SK-N-MC (cell line): ENCODE measurements around the gene TASP1.
A peak's percentile ranks its signal among the peaks of the same experiment; 100 is the strongest.

Source experiments
- DNase-seq: peaks from one replicate; pipeline ENCODE4 v3.0.0-alpha.2; 2011; ENCODE audit warnings: low read depth, low spot score
- H3K27ac ChIP-seq: fragments of 200-600 bp; sonication (generic); 2 replicates; pipeline ENCODE4 v1.5.1; 2016; ENCODE audit warnings: mixed run types
- H3K36me3 ChIP-seq: fragments of 200-600 bp; sonication (generic); 2 replicates; pipeline ENCODE4 v1.6.1; 2017; ENCODE audit warnings: antibody characterized with exemption, low read length, mixed read lengths; ENCODE audit not compliant: insufficient read depth
- H3K4me3 ChIP-seq: fragments of 200-600 bp; sonication (generic); 2 replicates; pipeline ENCODE4 v1.5.1; 2016
- H3K9ac ChIP-seq: fragments of 200-600 bp; sonication (generic); 2 replicates; pipeline ENCODE4 v1.8.0; 2017; ENCODE audit warnings: mixed run types, mixed read lengths; ENCODE audit not compliant: insufficient read length
- H3K9me3 ChIP-seq: fragments of 200-600 bp; sonication (generic); 2 replicates; pipeline ENCODE4 v1.6.1; 2017; ENCODE audit warnings: low read depth, mild to moderate bottlenecking, antibody characterized with exemption, low read length, moderate library complexity, mixed read lengths
- EZH2 ChIP-seq: fragments of 200-600 bp; sonication (generic); IDR thresholded peaks from one replicate; pipeline ENCODE4 v1.6.1; 2017; ENCODE audit warnings: antibody characterized with exemption
- FOXP2 ChIP-seq: optimal IDR thresholded peaks from 2 replicates; pipeline ENCODE3; 2011; ENCODE audit warnings: mild to moderate bottlenecking, moderate library complexity; ENCODE audit not compliant: insufficient read depth; ENCODE audit errors: extremely low read length, control extremely low read depth
- POLR2AphosphoS5 ChIP-seq: IDR thresholded peaks from 2 replicates; pipeline ENCODE4 v1.6.1; 2012; ENCODE audit warnings: mild to moderate bottlenecking, low read depth, low read length, borderline replicate concordance

TASP1 gene

DNA sequence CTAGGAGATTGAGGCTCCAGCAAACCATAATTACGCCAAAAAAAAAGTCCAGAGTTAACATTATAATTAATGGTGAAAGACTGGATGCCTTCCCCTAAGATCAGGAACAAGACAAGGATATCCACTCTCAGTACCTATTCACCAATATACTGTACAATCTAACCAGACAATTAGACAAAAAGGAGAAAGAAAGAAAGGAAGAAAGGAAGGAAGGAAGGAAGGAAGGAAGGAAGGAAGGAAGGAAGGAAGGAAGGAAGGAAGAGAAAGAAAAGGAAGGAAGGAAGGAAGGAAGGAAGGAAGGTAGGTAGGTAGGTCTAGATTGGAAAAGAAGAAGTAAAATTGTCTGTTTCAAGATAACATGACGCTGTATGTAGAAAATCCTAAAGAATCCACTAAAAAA, 50.7 kb downstream of the TASP1 start:
- Histone ChIP-seq H3K4me3 (no peak overlapping the region), H3K9me3 (no peaks in the 10 kb centered on the region), H3K27ac (no peak overlapping the region), H3K36me3 (peaks cover 18% of the 10 kb centered on the region), H3K9ac (no peak overlapping the region)
- TF ChIP-seq EZH2: no peak
- no peak for TF ChIP-seq POLR2AphosphoS5
- TF ChIP-seq FOXP2: no peak
- DNase-seq: peak; percentile 39

DNA sequence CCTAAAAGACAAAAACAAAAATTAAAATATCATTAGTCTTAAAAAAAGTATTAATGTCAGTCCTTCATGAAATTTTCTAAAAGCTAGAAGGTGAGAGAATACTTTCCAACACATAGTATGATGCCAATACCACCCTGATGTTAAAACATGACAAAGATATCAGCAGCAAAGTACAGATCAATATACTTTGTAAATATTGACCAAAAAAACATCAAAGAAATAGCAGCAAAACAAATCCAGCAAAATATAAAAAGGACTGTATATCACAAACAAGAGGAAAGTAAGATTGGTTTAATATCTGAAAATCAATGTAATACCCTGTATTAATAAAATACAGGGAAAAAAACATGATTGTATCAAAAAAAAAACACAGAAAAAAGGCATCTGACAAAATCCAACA, 51.4 kb downstream of the TASP1 start:
- Histone ChIP-seq H3K9ac (no peak overlapping the region), H3K36me3 (peaks cover 19% of the 10 kb centered on the region), H3K4me3 (no peak overlapping the region), H3K27ac (no peak overlapping the region), H3K9me3 (no peaks in the 10 kb centered on the region)
- no peak for DNase-seq
- TF ChIP-seq FOXP2 (no peak), EZH2 (no peak), POLR2AphosphoS5 (no peak)

DNA sequence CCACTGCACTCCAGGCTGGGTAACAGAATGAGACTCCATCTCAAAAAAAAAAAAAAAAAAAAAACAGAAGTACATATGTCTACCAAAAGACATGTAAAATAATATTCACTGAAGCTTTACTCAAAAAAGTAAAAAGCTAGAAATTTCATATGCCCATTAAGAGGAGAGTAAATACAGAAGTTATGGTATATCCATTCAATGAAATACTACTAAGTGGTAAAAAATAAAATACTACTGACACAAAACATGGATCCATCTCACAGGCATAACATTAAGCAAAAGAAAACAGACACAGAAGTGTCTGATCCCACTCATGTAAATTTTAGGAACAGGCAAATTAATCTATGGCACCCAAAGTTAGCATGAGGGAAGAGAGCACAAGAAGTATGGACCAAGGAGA, 52.6 kb downstream of the TASP1 start:
- Histone ChIP-seq H3K9me3 (no peaks in the 10 kb centered on the region), H3K36me3 (peaks cover 19% of the 10 kb centered on the region), H3K4me3 (no peak overlapping the region), H3K27ac (no peak overlapping the region), H3K9ac (no peak overlapping the region)
- TF ChIP-seq FOXP2 (no peak), EZH2 (no peak), POLR2AphosphoS5 (no peak)
- DNase-seq: no peak

DNA sequence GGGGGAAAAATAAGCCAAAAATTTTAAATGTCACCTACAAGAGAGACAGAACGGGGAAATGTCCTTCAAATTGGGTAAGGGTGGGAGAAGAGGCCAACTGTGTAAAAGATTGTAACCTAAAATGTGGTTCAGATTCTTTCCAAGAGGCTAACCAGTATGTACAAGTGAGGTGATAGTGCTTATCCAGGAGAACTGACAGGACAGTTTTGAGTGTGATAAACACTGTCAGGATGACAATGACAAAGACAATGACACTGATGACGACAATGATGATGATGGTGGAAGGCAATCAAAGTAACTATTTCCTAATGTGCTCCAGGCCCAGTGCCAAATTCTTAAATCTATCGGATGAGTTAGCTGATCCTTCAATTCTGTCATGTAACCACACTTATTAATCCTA, 57.3 kb downstream of the TASP1 start:
- no peaks in the 10 kb centered on the region for H3K9me3 ChIP-seq
- no peak overlapping the region for H3K9ac ChIP-seq
- H3K36me3 ChIP-seq: peaks cover 15% of the 10 kb centered on the region
- TF ChIP-seq POLR2AphosphoS5: no peak
- no peak for TF ChIP-seq FOXP2
- no peak for TF ChIP-seq EZH2
- H3K27ac ChIP-seq: peak overlapping the region; percentile 27; the same call in 1 of the 2 replicates
- no peak for DNase-seq
- H3K4me3 ChIP-seq: no peak overlapping the region

DNA sequence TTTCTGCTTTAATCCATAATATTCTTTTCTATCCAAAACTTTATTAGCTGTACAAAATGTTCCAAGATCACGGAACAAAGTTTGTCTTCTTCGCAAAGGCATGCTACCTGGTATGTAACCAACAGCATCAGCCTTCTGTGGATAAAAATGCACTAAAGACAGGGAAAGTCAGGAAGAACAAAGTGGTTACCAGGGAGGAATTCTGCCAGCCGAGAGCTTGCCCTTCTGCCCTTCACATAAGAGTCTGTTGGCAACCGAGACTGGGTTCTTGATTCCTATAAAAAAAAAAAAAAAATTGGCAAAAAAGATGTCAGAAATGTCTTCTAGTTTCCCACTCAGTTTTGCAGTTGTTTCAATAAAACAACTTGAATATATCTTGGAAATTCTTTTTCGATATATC, 58.0 kb downstream of the TASP1 start:
- Histone ChIP-seq H3K9ac (no peak overlapping the region), H3K4me3 (no peak overlapping the region), H3K36me3 (peaks cover 11% of the 10 kb centered on the region; the same call in 1 of the 2 replicates), H3K9me3 (no peaks in the 10 kb centered on the region), H3K27ac (no peak overlapping the region)
- DNase-seq: no peak
- TF ChIP-seq EZH2 (no peak), POLR2AphosphoS5 (no peak), FOXP2 (no peak)

DNA sequence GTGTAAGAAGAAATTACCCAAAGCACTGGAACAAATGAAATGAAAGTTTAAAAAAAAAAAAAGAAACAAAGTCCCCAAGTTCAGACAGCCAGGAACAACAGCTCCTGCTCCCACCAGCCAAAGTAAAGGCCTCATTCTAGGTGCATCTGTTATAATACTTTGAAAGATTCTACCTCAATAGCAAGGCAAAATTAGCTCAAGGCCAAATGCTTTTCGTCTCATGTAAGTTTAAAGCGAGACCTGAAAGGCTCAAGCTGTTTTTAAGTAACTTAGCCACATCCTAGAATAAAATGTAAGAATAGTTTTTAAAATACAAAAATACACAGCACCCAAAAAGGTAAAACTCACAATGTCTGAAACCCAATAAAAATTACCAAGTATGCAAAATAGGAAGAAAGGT, 64.7 kb downstream of the TASP1 start:
- 0 out of 2 replicates have a peak, but pooled peaks cover 4% of the 10 kb centered on the region for H3K36me3 ChIP-seq
- no peak overlapping the region for H3K9ac ChIP-seq
- TF ChIP-seq FOXP2 (no peak), POLR2AphosphoS5 (no peak), EZH2 (no peak)
- H3K9me3 ChIP-seq: no peaks in the 10 kb centered on the region
- H3K4me3 ChIP-seq: no peak overlapping the region
- no peak for DNase-seq
- H3K27ac ChIP-seq: no peak overlapping the region

DNA sequence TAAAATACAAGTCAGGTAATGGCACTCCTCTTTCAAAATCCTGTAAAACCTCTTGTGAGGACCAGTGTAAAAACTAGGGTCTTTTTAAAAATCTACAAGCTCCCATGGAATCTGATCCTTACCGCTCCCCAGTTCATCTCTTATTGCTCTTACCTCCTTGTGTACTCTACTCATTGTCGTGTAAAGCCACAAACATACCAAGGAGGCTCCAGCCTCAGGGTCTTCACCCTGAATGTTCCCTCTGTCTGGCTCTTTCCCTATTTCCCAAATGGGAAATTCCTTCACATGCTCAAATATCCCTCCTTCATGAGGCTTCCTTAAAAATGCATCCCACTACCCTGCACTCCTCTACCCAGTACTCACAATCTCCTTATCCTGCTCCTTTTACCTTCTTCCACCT, 67.1 kb downstream of the TASP1 start:
- TF ChIP-seq EZH2: no peak
- no peak for TF ChIP-seq FOXP2
- TF ChIP-seq POLR2AphosphoS5: no peak

DNA sequence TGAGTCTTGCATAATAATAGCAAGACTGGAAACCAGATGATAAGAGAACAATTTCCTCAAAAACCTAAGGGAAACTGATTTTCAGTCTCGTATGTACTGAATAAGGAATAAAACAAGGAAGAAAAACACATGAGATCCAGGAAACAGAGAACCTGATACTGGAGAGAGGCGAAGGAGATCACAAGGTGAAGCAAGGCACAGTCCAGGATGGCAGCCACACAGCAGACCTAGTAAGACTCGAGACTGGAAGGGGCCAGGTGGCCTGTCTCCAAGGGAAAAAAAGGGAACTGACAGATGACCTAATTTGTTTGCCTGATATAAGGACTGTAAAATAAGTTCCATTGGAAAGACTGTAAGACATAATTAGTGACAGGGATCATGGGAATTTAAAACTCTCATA, 71.1 kb downstream of the TASP1 start:
- no peak for TF ChIP-seq EZH2
- no peak for TF ChIP-seq FOXP2
- TF ChIP-seq POLR2AphosphoS5: no peak
- no peak overlapping the region for H3K4me3 ChIP-seq
- H3K9me3 ChIP-seq: no peaks in the 10 kb centered on the region
- H3K27ac ChIP-seq: no peak overlapping the region
- DNase-seq: no peak
- no peaks in the 10 kb centered on the region for H3K36me3 ChIP-seq
- no peak overlapping the region for H3K9ac ChIP-seq

More for the DNA sequence above, 67.1 kb downstream of the TASP1 start:
- Histone ChIP-seq H3K27ac (no peak overlapping the region), H3K9ac (no peak overlapping the region), H3K9me3 (no peaks in the 10 kb centered on the region), H3K36me3 (0 out of 2 replicates have a peak, but pooled peaks cover 4% of the 10 kb centered on the region), H3K4me3 (no peak overlapping the region)
- no peak for DNase-seq

DNA sequence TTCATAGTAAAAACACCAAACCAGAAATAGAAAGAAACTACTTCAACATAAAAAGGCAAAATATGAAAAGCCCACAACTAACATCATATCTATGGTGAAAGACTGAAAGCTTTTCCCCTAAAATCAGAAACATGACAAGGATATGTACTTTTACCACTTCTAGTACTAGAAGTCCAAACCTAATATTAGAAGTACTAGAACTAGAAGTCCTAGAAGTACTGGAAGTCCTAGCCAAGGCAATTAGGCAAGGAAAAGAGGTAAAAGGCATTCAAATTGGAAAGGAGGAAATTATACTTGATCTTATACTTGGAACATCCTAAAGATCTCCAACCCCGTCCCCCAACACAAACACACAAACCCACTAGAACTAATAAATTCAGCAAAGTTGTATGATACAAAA, 74.9 kb downstream of the TASP1 start:
- no peak overlapping the region for H3K4me3 ChIP-seq
- TF ChIP-seq EZH2 (no peak), FOXP2 (no peak), POLR2AphosphoS5 (no peak)
- DNase-seq: no peak

More for the DNA sequence above, 74.9 kb downstream of the TASP1 start:
- no peak overlapping the region for H3K9ac ChIP-seq
- H3K27ac ChIP-seq: no peak overlapping the region
- no peaks in the 10 kb centered on the region for H3K9me3 ChIP-seq
- 0 out of 2 replicates have a peak, but pooled peaks cover 4% of the 10 kb centered on the region for H3K36me3 ChIP-seq
